GM19395 (cell line): Measurements from ENCODE around the gene CLDN22.

Experiments
- ATAC-seq: cut with Tn5 transposase; IDR thresholded peaks from one replicate; pipeline ENCODE4 v1.9.1; 2021; ENCODE audit warnings: mild to moderate bottlenecking, moderate library complexity; ENCODE audit not compliant: unreplicated experiment

The CLDN22 gene

DNA sequence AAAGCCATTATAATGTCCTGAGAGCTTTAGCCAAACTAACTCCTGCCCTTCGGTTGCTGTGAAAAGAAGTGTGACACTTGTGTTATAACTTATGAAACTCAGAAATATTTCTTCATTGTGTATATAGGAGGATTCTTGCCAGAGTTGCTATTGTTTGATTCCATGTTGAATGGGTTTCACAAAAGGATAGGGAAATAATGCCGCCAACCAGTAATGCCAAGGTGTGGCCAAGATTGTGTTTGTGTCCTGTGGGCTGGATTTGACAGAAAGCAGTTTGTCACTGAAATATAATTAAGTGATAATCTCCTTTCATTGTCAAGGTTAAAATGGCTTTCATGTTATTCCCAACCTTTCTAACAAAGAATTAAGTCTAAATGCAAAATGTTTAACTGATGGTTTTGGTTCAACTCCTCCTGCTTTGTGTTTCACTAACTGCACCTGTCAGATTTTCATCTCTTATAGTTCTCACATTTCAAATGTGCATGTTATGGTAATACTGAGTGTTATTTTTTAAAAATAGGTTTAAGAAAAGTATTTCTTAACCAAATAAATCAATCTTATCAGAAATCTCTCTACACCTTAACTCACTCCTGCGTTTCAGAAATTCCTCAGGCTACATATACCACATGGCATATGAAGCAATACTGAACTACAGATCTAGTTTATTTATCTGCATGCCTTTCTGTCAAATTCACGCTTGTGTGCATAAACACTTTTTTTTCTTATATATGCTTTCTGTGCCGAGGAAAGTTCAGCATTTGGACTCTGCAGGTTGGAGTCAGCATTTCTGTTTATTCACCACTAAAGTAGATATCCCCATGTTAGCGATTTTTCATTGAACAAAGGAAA lies at the start of gene CLDN22:
TSS of gene CLDN22 (minus strand) at position 66 of the 849 bp plus-strand sequence. CDS start at position 8, 58 bp downstream.
- no peak for ATAC-seq

DNA sequence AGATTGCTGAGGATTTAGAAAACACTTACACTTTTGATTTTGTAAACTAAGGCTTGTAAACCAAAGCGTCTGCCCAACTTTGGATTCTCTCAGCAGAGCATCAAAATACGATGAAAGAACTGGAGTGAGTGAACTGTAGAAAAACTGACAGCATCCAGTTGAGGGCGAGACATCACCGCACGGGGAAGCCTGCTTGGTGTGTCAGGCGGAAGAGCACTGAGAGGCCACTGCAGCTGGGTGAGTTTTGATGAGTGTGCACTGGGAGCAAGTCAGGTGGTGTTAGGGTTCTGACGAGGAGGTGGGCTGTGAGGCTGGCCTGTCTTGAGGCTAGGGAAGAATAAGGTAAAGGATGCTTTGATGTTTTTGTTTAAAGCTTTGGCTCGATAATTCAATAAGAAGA lies 49.0 kb upstream of the CLDN22 start:
- ATAC-seq: no peak

DNA sequence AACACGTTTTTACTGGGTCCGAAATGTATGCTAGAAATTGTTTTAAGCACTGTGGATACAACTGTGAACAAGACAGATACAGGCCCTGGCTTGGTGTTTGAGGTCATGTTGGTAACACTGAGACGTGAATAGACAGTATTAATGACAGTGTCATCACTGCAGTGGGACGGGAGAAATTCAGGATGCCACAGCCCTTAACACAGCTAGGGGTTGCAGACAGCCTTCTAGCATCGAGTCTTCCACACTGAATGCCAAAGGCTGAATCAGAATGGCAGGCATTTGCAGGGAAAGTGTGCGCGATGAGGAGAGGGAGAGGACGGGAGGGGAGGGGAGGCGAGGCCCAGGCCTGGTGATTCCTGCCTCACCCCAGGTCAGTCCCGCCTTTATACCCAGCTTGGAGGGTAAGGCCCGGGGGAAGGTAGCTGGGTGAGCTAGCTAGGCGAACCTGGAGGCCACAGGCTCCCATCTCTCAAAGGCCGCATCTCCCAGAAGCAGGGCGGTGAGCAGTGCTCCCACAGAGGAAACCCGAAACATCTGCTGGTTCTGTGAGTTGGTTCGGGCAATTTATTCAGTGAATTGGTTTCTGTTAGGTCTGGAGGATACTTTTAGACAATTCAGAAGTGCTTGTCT lies 46.2 kb upstream of the CLDN22 start:
- no peak for ATAC-seq

DNA sequence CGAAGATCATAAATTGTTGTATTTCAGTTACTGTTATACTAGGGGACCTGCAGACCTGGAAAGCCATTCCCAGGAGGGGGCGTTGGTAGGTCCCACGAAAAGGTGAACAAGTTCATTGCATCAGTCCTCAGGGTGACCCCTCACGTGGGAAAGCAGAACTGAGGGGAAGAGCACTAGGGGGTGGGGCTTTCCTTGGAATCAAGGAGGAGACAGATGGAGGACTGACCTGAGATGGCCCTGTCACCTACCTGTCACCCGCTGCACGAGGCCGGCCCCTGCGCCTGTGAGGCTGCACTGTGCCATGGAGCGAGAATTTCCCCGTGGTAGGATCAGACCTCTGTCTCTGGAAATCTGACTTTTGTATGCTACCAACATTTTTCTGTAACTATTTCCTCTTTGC lies 43.9 kb upstream of the CLDN22 start:
- no peak for ATAC-seq

DNA sequence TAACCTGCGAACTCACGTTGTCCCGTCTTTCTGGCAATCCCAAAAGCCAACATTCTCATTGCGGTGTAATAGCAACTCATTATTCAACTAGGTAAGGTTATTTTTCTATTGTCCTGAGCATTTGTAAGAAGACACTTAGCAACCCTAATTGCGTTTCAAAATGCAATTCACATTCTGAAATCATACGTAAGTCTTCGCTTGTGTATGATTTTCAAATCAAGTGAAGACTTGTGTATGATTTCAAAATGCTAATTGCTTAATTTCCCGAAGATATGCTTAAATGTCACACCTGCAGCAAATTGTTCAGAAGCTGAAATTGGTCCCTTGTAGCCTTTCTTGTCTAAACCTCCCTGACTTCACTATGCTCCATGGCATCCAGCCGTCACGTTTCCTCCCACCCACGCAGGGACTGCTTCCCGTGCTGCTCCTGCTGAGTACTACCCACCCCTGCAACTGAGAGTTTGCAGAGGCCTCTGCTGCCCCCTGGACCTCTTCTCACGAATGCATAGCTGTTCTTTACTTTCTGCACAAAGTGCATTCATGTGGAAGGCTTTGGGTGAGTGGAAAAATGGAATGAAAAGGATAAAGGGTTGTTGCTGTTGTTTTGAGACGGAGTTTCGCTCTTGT lies 43.0 kb upstream of the CLDN22 start:
- no peak for ATAC-seq

DNA sequence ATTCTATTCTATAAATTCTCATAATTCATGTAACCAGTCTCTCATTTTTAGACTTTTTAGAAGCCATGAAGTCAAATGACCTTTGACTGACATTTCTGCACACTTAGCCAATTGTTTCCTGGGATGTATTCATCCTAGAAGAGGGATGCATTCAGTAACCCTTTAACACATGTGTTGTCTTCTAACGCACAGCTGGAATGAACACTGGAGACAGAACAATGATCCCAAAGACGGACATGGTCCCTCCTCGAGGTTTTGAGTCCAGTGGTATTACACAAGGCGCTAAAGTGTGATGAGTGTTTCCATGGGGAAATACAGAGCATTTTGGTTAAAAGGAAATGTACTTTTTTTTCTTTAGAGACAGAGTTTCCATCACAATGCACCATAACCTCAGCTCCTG lies 42.0 kb upstream of the CLDN22 start:
- ATAC-seq: no peak

DNA sequence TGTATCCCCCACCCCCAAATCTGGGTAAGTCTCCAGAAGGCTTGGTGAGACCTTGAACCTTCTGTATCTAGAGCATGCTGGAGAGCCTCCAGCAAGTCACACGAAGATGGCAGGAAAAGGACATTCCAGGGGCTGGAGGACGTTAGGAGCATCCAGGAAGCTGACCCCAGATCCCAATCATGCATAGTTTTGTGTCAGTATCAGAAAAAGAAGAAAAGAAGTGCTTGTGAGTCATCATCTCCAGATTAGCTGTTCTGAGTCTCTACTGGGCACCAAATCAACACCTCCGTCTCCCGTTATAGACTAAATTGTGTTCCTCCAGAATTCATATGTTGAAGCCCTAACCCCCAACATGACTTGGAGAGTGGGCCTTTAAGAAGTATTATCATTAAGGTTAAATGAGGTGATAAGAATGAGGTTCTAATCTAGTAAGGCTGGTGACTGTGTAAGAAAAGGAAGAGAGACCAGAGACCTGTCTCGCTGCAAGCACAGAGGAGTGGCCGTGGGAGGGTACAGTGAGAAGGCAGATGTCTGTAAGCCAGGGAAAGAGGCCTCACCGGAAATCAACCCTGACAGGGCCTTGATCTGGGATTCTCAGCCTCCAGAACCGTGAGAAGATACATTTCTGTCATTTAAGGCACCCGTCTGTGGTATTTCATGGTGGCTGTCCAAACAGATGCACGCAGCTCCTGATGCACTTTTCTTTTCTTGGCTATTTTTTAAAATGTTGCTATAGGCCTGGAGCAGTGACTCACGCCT lies 40.3 kb upstream of the CLDN22 start:
- ATAC-seq: no peak

DNA sequence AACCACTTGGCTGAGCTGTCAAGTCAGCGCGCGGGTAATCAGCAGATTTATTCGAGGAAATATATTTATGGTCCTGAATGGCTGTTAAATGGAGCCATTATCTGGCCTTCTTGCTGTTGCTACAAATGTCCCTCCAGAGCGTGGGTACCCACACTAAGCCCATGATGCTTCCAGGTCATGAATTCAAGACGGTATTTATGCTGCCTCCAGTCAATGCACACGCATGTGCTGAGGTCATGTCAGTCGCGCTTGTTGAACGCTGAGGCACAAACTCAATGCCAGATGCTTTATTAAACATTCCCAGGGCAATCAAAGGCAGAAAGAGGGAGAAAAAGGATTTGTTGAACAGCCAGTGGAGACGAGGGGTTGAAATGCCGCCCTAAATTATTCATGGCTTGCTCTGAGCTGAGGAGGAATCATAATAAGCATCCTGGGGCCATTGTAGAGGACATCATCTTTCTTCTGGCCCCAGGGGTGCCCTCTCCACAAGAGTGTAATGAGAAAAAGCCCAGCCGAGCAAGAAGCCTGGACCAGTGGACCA lies 38.2 kb upstream of the CLDN22 start:
- ATAC-seq: no peak

DNA sequence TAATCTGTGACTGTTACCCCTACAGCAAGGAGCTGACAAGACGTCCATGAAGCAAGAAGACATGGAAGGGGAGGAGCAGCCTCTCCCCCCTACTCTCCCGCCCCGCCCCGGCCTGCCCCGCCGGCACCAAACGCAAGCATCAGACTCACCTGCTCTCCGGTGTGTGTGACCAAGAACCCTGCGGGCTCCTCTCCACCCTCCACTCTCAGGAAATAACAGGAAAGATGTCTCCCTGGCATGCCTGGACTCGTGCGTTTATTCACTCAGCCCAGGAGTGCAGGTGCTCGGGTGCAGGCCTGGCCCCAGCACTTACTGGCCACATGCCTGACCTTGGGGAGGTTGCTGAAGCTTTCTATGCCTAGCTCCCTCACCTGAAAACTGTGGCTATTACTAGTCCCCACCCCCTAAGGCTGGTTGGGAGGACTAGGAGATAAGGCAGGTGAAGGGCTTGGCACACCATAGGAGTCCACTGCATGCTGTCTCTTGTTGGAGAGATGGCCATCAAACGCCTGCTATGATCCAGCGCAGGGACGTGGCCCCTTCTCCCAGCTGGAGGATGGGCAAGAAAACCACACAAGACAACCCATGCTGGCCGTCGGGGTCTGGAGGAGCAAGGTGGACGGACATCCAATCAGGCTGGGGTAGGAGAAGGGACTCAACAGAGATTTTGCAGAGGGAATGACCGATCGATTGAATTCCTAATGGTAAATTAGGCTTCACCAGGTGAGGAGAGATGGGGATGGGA lies 37.0 kb upstream of the CLDN22 start:
- no peak for ATAC-seq

DNA sequence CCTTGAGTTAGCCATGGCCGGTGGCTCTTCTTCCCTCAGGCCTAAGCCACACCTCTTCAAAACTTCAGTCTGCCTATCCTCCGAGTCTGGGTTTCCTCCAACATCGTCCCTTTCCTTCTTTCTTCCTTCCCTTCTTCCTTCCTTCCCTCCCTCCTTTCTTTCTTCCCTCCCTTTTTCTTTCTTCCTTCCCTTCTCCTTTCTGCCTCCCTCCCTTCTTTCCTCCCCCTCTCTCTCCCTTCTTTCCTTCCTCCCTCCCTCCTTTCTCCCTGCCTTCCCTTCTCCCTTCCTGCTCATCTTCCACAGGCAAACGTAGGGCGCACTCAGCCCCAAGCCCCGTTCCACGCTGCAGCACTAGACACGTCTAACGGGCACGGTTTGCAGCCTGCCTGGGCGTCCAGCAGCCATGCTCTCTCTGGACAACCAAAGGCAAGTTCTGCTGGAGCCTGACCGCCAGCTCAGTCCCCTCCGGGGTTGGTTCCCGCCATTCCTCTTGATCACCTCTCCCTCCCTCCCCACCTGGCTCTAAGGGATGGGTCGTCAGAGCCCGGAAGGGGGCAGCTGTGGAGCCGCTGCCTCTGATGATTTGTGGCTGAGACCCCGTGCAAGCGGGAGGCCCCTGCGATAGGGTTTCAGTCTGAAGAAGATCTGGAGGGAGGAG lies 36.2 kb upstream of the CLDN22 start:
- no peak for ATAC-seq

DNA sequence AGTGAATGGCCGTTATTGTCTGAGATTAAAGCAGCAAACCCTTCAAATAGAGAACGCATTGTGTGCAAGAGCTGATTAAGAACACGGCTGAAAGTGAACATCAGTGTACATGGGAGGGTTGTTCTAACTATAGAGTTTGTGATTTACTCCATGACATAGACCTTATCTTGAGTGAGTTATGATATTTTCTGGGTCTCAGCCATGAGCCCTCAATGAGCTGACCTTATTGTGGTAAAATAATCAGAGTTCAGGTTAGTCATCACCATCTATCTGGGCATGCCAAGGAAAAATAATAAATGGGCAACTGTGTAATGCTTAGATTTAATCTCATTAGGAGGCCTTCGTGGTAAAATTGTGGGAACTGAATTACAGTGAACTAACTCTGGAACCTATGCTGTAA lies 35.3 kb upstream of the CLDN22 start:
- ATAC-seq: no peak

DNA sequence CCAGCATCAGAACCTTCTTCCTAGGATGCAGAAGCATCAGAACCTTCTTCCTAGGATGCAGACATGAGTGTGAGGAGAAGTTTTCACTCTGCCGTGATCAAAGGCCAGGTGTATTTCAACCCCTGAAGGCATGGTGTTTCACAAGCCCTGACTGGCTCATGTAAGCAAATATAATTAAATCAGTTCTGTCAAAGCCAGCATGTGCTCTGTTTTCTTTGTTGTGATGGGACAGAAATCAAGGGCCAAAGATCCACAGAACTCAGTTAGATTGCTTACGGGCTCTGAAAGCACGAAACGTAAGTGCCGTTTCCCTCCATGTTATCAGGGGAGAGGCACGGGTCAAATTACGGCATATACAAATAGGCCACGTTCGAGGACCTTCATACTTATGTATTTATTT lies 34.1 kb upstream of the CLDN22 start:
- ATAC-seq: no peak

DNA sequence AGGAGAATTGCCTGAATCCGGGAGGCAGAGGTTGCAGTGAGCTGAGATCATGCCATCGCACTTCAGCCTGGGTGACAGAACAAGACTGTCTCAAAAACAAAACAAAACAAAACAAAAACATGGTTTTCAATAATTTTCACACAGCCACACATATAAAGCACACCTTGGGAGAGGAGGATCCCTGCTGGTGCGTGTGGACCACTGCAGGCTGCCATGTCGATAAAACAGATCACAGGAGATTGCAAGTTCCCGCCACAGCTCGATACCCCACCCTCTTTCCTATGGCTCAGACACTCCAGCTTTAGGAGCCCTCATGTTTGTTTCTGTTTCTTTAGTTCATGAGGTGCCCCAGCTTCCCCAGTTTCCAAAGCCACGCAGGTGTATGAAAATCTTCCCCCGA lies 33.5 kb upstream of the CLDN22 start:
- ATAC-seq: no peak

DNA sequence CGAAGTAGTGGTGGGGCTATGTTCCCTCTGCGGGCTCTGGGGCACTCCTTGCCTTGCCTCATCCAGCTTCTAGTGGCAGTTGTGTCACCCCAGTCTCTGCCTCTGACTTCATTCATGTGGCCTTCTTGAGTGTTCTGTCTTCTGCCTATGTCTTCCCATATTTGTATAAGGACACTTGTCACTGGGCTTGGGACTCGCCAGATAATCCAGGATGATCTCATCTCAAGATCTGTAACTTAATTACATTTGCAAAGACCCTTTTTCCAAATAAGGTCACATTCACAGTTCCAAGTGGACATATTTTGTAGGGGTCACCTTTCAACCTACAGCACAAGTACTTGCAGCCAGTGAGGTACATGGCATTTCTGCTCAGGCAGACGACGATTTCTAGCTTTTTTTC lies 32.5 kb upstream of the CLDN22 start:
- ATAC-seq: no peak

DNA sequence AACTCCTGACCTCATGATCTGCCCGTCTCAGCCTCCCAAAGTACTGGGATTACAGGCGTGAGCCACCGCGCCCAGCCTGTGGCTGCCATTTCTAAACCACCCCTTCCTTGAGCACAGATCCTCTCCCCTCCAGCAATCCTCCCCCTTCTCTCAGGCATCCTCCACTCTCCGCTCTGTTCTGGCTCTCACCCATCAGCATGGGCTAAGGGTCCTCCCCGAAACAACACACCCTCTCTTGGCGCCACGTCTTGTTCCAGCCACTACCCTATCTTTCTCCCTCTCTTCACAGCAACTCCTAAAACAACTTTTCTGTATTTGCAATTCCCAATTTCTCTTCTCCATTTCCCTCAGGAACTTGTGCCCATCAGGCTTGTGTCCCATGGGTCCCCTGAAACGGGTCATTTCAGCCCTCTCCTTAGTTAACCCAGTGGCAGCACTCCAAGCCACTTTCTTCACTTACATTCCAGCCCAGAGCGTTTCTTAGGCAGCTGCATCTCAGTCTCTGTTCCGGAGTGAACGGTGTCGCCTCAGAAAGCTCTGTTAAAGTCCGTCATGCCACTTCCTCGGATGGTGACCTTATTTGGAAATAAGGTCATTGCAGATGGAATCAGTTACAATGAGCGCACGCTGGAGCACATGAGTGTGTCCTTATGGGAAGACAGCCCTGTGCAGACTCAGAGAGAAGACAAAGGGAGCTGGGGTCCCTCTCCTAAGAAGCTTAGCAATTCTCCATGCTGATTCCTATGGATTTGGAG lies 30.4 kb upstream of the CLDN22 start:
- ATAC-seq: no peak

DNA sequence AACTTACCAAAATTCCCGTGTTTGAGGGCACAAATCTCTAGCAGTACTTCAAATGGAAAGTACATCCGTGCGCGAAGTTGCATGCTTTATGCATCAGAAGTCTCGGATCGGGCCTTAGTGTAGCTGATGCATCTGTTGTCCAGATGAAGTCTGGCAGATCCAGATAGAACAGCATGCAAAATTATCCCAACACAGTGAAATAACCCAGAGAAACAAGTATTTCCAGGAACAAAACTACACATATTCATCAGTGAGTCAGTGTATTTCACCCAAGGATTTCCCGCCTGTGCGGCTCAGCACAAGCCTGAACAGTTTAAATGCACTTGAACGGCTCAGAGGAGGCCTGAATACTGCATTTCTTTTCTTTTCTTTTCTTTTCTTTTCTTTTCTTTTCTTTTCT lies 29.6 kb upstream of the CLDN22 start:
- no peak for ATAC-seq

DNA sequence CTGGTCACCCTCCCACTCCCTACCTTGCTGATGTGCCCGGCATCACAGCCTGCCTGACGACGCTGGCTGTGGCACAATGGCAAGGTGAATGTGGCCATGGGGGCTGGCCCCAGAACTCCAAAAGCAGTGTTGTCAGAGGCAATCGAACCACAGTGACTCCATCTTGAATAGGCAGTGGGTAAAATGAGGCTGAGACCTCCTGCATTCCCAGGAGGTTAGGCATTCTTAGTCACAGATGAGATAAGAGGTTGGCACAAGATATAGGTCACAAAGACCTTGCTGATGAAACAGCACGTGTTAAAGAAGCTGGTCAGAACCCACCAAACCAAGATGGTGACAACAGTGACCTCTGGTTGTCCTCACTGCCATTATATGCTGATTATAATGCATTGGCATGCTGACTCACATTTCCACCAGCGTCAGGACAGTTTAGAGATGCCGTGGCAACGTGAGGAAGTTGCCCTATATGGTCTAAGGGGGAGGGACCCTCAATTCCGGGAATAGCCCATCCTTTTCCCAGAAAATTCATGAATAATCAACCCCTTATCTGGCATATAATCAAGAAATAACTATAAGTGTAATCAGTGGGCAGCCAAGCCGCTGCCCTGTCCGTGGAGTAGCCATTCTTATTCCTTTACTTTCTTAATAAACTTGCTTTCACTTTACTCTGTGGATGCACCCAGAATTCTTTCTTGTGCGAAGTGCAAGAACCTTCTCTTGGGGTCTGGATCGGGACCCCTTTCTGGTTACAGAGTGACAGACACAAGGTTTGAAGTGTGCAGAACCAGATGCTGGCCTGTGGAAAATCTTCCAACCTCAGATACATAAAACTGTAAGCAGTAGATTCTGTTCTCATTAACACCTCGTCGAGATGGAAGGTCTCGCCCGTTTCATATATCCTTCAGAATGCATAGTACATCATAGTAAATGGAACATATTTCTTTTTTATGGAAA lies 28.9 kb upstream of the CLDN22 start:
- no peak for ATAC-seq

DNA sequence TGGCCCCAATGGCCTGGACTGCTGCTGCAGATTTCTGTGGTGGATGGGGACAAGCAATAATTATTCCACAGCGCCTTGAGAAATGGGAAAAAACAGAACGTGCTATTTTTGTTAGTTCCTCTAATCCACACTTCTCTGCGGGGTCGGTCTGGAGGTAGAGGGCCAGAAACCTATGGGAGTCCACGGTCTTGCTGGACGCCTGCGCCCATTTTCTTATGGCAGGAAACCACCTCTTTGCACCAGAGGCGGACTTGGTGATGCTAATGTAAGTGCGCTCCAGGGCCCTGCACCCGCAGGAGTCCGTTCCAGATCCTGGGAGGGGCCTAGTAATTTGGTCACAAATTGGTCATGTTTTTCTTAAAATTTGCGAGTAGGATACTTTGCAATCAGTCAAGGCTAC lies 28.1 kb upstream of the CLDN22 start:
- no peak for ATAC-seq
